Globus pallidus (tissue), 1 donor: ENCODE results near the gene CCDC27.
"Not testable (repeated sequence)": the region's sequence is repeated elsewhere in the genome, so short reads cannot be mapped to it uniquely, and the experiment has no call there.

ENCODE experiments used
- DNase-seq: peaks from one replicate; pipeline ENCODE4 v3.0.0-alpha.2; 2015; ENCODE audit warnings: low spot score

CCDC27 gene

DNA sequence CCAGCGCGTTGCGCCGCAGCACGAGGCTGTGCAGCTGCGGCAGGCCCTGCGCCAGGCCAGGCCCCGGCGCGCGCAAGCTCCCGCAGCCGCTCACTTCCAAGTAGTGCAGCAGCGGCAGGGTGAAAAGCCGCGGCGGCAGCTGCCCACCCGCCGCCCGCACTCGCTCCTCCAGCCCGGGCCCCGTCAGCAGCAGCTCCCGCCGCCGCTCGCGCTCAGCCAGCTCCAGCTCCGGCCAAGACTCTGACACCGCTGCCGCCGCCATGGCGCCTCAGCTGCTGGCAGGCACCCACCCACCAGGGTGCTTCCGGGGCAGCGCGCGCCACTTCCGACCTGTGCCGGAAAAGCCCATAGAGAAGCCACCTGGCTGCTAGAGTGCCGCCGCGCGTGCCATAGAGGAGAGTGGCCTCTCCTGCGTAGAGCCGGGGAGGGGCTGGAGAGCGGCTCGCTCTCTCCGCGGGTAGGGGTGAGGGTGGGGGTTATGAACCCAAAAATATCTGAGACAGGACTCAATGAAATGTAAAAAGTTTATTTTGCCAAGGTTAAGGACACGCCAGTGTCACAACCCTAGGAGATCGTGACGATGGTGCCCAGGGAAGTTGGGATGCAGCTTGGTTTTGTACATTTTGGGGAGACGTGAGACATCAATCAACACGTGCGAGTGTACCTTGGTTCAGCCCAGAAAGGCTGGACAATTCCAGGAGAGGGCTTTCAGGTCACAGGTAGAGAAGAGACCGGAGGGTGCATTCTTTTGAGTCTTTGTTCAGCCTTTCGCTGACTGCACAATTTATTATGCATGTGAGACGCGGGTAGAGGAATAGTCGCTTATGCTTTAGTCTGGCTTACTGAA lies 44.2 kb downstream of the CCDC27 start, which contains the start of gene LRRC47:
Gene LRRC47, minus strand, starts transcription at position 284 of the 847 bp plus-strand sequence. Its CDS starts 22 bp downstream, at position 262.
- peak; percentile 91 for DNase-seq

- DNase-seq: no peak
These were observed 47.9 kb downstream of the CCDC27 start for GRCh38 chr1:3799976-3800685.

DNA sequence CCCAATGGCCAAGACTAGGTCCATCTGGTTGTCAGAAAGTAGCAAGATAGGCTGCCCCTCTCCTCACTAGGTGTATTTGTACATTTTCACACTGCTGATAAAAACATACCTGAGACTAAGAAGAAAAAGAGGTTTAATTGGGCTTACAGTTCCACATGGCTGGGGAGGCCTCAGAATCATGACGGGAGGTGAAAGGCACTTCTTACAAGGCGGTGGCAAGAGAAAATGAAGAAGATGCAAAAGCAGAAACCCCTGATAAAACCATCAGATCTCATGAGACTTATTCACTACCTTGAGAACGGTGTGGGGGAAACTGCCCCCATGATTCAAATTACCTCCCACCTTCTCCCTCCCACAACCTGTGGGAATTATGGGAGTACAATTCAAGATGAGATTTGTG lies 48.5 kb downstream of the CCDC27 start:
- DNase-seq: not testable (repeated sequence)

GRCh38 chr1:3803905-3804626 lies 51.8 kb downstream of the CCDC27 start:
- no peak for DNase-seq

DNA sequence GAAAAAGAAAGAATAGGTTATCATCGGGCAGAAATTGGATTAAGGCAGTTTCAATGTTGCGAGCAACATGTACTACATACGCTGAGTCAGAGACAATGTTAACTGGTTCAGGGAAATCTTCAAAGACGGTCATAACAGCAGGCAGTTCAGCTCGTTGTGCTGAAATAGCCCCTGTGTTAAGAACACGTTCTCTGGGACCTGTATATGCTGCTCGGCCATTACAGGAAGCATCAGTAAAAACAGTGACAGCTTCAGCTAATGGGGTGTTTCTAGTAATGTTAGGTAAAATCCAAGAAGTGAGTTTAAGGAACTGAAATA lies 52.3 kb downstream of the CCDC27 start:
- DNase-seq: not testable (repeated sequence)

- no peak for DNase-seq
These were observed 52.8 kb downstream of the CCDC27 start for GRCh38 chr1:3805038-3805437.

GRCh38 chr1:3807769-3808168 lies 55.5 kb downstream of the CCDC27 start:
- DNase-seq: no peak

- no peak for DNase-seq
These were observed 57.4 kb downstream of the CCDC27 start for GRCh38 chr1:3809680-3810079.

GRCh38 chr1:3810149-3810761 lies 58.0 kb downstream of the CCDC27 start:
- not testable (repeated sequence) for DNase-seq

DNA sequence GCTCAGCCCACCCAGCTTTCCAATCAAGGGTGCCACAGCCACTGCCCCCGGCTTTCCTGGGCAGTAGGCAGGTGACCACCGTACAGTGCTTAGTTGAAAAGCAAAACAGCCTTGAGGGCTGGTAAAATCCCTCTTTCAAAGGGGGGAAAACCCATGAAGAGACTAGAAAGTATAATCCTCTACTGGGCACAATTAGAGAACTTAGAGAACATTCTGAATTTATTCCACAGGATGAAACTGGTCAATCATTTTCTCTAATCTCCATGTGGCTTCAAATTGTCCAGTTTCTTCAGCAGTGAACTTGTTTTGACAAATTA lies 59.3 kb downstream of the CCDC27 start:
- DNase-seq: no peak

DNA sequence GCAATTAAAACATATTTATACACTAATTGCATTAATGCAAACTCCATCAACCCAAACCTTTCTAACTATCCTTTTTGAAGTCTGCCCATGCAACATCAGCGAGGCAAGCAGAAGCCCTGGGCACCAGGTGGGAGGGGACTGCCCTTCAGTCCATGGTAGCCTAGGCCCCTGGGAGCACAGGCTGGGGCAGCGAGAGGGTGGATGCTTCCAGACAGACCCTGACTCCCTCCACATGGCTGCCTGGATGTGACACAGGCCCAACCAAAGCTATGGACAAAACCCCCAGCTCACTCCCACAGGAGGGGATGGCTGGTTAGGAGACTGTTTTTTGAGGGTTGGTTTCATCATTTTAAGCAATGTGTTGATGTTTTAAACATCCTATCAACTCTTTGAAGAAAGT lies 61.8 kb downstream of the CCDC27 start:
- DNase-seq: no peak

- no peak for DNase-seq
These were observed 62.7 kb downstream of the CCDC27 start for GRCh38 chr1:3814771-3815561.

- no peak for DNase-seq
These were observed 64.3 kb downstream of the CCDC27 start for GRCh38 chr1:3816331-3817137.

DNA sequence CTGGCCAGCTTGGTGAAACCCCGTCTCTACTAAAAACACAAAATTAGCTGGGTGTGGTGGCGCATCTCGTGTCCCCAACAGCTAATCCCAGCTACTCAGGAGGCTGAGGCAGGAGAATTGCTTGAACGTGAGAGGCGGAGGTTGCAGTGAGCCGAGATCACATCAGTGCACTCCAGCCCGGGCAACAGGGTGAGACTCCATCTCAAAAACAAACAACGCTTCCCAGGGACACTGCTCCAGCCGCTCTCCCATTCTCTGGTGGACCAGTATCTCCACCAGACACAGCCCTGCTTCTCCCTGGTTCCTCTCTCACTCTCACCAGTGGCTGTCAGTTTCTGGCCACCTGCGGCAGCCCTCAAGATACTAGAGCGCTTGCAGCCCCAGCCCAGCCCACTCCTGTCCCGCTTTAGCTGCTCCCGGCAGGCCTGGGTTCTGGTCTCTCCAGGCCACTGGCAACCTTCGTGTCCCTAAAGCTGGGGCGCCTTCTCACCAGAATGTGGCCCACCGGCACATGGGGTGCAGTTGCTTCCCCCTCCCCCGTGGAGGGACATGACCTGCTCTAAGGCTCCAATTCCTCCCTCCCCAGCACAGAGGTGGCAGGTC lies 65.0 kb downstream of the CCDC27 start:
- no peak for DNase-seq

- DNase-seq: no peak
These were observed 65.8 kb downstream of the CCDC27 start for GRCh38 chr1:3817821-3818597.

- no peak for DNase-seq
These were observed 67.5 kb downstream of the CCDC27 start for GRCh38 chr1:3819771-3820200.

DNA sequence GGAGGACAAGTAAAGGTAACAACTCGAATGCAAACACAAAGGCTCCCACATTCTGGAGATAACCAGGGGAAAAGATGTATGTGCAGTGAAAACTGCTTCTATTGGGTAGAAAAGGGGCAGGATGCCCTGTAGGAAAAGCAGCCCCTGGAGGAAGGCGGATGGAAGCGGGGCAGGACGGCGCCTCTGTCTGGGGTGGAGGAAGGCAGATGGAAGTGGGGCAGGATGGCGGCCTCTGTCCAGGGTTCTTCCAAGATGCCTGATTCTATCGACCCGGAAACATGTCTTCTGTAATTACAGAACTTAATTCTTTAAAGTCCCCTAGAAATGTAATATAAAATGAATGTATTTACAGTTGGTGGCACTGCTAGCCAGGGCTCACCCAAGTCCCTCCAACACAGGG lies 68.1 kb downstream of the CCDC27 start:
- DNase-seq: no peak

DNA sequence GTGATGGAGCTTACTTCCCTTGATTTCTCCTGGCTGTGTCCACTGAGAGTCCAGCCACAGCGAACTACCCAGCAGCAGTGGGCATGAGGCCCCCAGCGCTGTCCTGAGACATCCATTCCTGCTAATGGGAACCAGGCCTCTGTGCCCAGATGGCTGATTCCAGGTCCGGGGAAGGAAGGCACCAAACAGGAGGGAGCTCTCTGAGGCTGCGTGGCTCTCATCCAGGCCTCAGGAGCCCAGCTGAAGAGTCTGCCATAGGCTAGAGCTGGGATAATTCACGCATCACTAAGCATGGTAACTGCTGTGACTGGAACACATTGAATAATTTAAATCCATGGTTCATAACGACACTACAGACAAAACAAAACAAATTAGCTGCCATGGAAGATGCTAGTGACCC lies 68.8 kb downstream of the CCDC27 start:
- no peak for DNase-seq
